Measurements from ENCODE around the gene CC2D2A.

The CC2D2A gene

DNA sequence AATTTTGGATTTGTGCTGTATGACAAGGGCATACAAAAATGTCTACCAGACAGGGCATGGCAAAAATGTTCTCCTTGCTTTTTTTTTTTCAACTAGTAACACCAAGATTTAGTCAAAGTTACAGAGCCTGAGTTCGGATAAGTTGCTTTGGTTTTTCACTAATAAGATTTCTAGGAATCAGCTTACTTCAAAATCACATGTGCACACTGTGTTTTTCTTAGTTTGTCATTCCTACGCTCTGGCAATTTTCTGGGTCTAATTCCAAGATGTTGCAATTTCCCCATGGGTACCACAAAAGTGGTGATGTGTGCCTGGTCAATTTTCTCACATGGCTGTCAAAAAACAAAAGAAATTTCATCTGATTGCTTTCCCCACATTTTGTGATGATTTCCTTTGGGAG is 35.6 kb upstream of the CC2D2A start:
- H3K27ac ChIP-seq (ENCODE audit: insufficient read depth in 1 of 2, low read depth in 1 of 2, low read length in 2 of 2, poor library complexity in 1 of 2, severe bottlenecking in 2 of 2), result no peak overlapping the region
- 92% methylated on average over 2 of the region's 2 CpGs for WGBS (ENCODE audit: insufficient coverage)
- H3K27me3 ChIP-seq (replicated peaks in 2 of 5; ENCODE audit: control insufficient read depth in 4 of 5, insufficient read depth in 5 of 5, low read length in 4 of 5), result no peaks in the 10 kb centered on the region
- no peak for DNase-seq
- H3K4me3 ChIP-seq (ENCODE audit: control insufficient read depth in 1 of 7, extremely low read depth in 1 of 7, insufficient read depth in 4 of 7, low read depth in 2 of 7, low read length in 6 of 7), result no peak overlapping the region
- H3K36me3 ChIP-seq (ENCODE audit: control insufficient read depth in 4 of 4, insufficient read depth in 4 of 4, low read length in 3 of 4), result no peaks in the 10 kb centered on the region
- ChIA-PET CTCF (interaction anchor here (1.3 kb wide), 1 partner anchor 17 kb away, joined by 3 read pairs; no protein-coding TSS in a partner anchor), POLR2A (no interaction called here)
- H3K9me3 ChIP-seq (ENCODE audit: control extremely low read depth in 1 of 5, control insufficient read depth in 4 of 5, insufficient read depth in 2 of 5, low read depth in 1 of 5, low read length in 4 of 5), result no peaks in the 10 kb centered on the region
- peaks cover 0 to 13% (median 7%) of the 10 kb centered on the region in 4 experiments for H3K4me1 ChIP-seq (ENCODE audit: control extremely low read depth in 1 of 4, control insufficient read depth in 4 of 4, insufficient read depth in 4 of 4, low read length in 3 of 4)

GRCh38 chr4:15434676-15435075 is 35.0 kb upstream of the CC2D2A start:
- POLR2A ChIA-PET, result no interaction called here
- WGBS (ENCODE audit: insufficient coverage), result 95% methylated on average over 2 of the region's 2 CpGs
- CTCF ChIA-PET, result interaction anchor here (1.3 kb wide), 1 partner anchor 17 kb away, joined by 3 read pairs; no protein-coding TSS in a partner anchor
- Histone ChIP-seq H3K27me3 (replicated peaks in 2 of 5; ENCODE audit: control insufficient read depth in 4 of 5, insufficient read depth in 5 of 5, low read length in 4 of 5) (no peaks in the 10 kb centered on the region), H3K9me3 (ENCODE audit: control extremely low read depth in 1 of 5, control insufficient read depth in 4 of 5, insufficient read depth in 2 of 5, low read depth in 1 of 5, low read length in 4 of 5) (no peaks in the 10 kb centered on the region), H3K27ac (ENCODE audit: insufficient read depth in 1 of 2, low read depth in 1 of 2, low read length in 2 of 2, poor library complexity in 1 of 2, severe bottlenecking in 2 of 2) (no peak overlapping the region), H3K4me3 (ENCODE audit: control insufficient read depth in 1 of 7, extremely low read depth in 1 of 7, insufficient read depth in 4 of 7, low read depth in 2 of 7, low read length in 6 of 7) (no peak overlapping the region), H3K4me1 (ENCODE audit: control extremely low read depth in 1 of 4, control insufficient read depth in 4 of 4, insufficient read depth in 4 of 4, low read length in 3 of 4) (peaks cover 0 to 13% (median 7%) of the 10 kb centered on the region in 4 experiments), H3K36me3 (ENCODE audit: control insufficient read depth in 4 of 4, insufficient read depth in 4 of 4, low read length in 3 of 4) (no peaks in the 10 kb centered on the region)
- DNase-seq, result no peak

DNA sequence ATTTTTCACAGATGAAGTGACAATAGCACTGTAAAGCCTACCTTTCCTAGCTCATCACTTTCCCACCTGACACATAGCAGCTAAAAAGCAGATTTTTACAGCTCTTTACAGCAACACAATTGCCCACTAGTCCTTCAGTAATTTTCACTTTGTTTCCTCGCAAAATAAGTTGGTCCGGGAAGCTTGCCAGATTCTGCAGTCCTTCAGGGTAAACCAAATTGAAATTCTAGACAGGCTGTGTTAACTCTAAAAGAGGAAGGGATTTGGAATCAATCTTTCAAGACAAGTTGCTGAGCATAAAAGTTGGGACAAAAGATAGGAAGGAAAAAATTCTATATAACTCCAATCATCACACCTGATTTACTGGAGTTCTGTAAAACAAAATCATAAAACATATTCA is 33.2 kb upstream of the CC2D2A start:
- WGBS (ENCODE audit: insufficient coverage), result no CpG with 5 or more reads among the region's 2 CpGs
- DNase-seq, result peak in 2 of 3 donors; percentile 40 to 46
- H3K36me3 ChIP-seq (ENCODE audit: control insufficient read depth in 4 of 4, insufficient read depth in 4 of 4, low read length in 3 of 4), result no peaks in the 10 kb centered on the region
- ChIA-PET POLR2A (no interaction called here), CTCF (interaction anchor here (0.8 to 1.7 kb wide), 2 partner anchors 20 to 21 kb away, joined by 3 to 4 read pairs; no protein-coding TSS in a partner anchor)
- H3K9me3 ChIP-seq (ENCODE audit: control extremely low read depth in 1 of 5, control insufficient read depth in 4 of 5, insufficient read depth in 2 of 5, low read depth in 1 of 5, low read length in 4 of 5), result no peaks in the 10 kb centered on the region
- no peak overlapping the region for H3K4me3 ChIP-seq (ENCODE audit: control insufficient read depth in 1 of 7, extremely low read depth in 1 of 7, insufficient read depth in 4 of 7, low read depth in 2 of 7, low read length in 6 of 7)
- peaks cover 0 to 14% (median 7%) of the 10 kb centered on the region in 4 experiments for H3K4me1 ChIP-seq (ENCODE audit: control extremely low read depth in 1 of 4, control insufficient read depth in 4 of 4, insufficient read depth in 4 of 4, low read length in 3 of 4)
- no peak overlapping the region for H3K27ac ChIP-seq (ENCODE audit: insufficient read depth in 1 of 2, low read depth in 1 of 2, low read length in 2 of 2, poor library complexity in 1 of 2, severe bottlenecking in 2 of 2)
- H3K27me3 ChIP-seq (replicated peaks in 2 of 5; ENCODE audit: control insufficient read depth in 4 of 5, insufficient read depth in 5 of 5, low read length in 4 of 5), result no peaks in the 10 kb centered on the region

GRCh38 chr4:15438939-15439524 is 30.6 kb upstream of the CC2D2A start:
- peaks cover 0 to 3% (median 0%) of the 10 kb centered on the region in 5 experiments for H3K9me3 ChIP-seq (ENCODE audit: control extremely low read depth in 1 of 5, control insufficient read depth in 4 of 5, insufficient read depth in 2 of 5, low read depth in 1 of 5, low read length in 4 of 5)
- POLR2A ChIA-PET, result no interaction called here
- no peaks in the 10 kb centered on the region for H3K36me3 ChIP-seq (ENCODE audit: control insufficient read depth in 4 of 4, insufficient read depth in 4 of 4, low read length in 3 of 4)
- CTCF ChIA-PET, result no interaction called here
- peaks cover 0 to 14% (median 7%) of the 10 kb centered on the region in 4 experiments for H3K4me1 ChIP-seq (ENCODE audit: control extremely low read depth in 1 of 4, control insufficient read depth in 4 of 4, insufficient read depth in 4 of 4, low read length in 3 of 4)
- H3K27ac ChIP-seq (ENCODE audit: insufficient read depth in 1 of 2, low read depth in 1 of 2, low read length in 2 of 2, poor library complexity in 1 of 2, severe bottlenecking in 2 of 2), result no peak overlapping the region
- no peak overlapping the region for H3K4me3 ChIP-seq (ENCODE audit: control insufficient read depth in 1 of 7, extremely low read depth in 1 of 7, insufficient read depth in 4 of 7, low read depth in 2 of 7, low read length in 6 of 7)
- no peaks in the 10 kb centered on the region for H3K27me3 ChIP-seq (replicated peaks in 2 of 5; ENCODE audit: control insufficient read depth in 4 of 5, insufficient read depth in 5 of 5, low read length in 4 of 5)
- DNase-seq, result no peak
- WGBS (ENCODE audit: insufficient coverage), result 100% methylated on average over 1 of the region's 2 CpGs

DNA sequence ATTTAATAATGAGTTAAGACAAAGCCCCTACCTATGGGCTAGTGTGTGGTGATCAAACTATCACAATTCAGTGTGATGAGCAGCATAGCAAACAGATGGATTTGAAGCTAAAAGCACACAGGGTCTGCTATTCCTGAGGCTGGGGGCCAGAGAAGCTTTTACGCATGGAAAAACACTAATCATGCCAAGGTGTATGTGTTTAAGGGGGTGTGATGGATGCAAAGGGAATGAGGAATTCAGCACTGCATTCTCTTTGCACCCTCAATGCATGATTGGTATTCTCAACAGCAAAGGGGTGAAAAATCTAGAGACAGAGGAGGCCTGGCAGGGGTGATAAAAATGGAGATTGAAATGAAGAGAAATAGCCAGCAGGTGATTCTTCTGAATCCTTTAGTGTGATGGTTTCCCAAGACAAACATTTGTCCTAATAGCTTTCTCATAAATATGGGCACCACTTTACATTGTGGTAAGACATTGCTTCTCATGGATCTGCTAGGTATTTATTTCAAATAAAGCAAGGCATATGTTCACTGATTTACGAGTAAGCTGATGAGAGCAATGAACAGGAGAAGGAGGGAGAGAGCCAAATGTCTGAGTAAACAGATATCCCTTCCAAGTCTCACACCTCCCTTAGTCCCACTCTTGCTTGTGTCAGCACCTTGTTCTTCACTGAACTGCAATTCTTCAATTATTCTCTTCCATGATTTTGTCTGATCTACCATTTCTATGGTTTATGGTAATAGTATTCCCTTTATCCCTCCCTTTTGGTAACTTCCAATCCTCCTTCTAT is 26.1 kb upstream of the CC2D2A start:
- Histone ChIP-seq H3K27ac (ENCODE audit: insufficient read depth in 1 of 2, low read depth in 1 of 2, low read length in 2 of 2, poor library complexity in 1 of 2, severe bottlenecking in 2 of 2) (no peak overlapping the region), H3K27me3 (replicated peaks in 2 of 5; ENCODE audit: control insufficient read depth in 4 of 5, insufficient read depth in 5 of 5, low read length in 4 of 5) (no peaks in the 10 kb centered on the region), H3K4me3 (ENCODE audit: control insufficient read depth in 1 of 7, extremely low read depth in 1 of 7, insufficient read depth in 4 of 7, low read depth in 2 of 7, low read length in 6 of 7) (no peak overlapping the region), H3K4me1 (ENCODE audit: control extremely low read depth in 1 of 4, control insufficient read depth in 4 of 4, insufficient read depth in 4 of 4, low read length in 3 of 4) (peaks cover 0 to 11% (median 4%) of the 10 kb centered on the region in 4 experiments), H3K9me3 (ENCODE audit: control extremely low read depth in 1 of 5, control insufficient read depth in 4 of 5, insufficient read depth in 2 of 5, low read depth in 1 of 5, low read length in 4 of 5) (peaks cover 0 to 3% (median 0%) of the 10 kb centered on the region in 5 experiments), H3K36me3 (ENCODE audit: control insufficient read depth in 4 of 4, insufficient read depth in 4 of 4, low read length in 3 of 4) (no peaks in the 10 kb centered on the region)
- no peak for DNase-seq
- CTCF ChIA-PET, result no interaction called here
- 100% methylated on average over 2 of the region's 2 CpGs for WGBS (ENCODE audit: insufficient coverage)
- POLR2A ChIA-PET, result no interaction called here

GRCh38 chr4:15444276-15444675 is 25.4 kb upstream of the CC2D2A start:
- Histone ChIP-seq H3K27ac (ENCODE audit: insufficient read depth in 1 of 2, low read depth in 1 of 2, low read length in 2 of 2, poor library complexity in 1 of 2, severe bottlenecking in 2 of 2) (no peak overlapping the region), H3K4me1 (ENCODE audit: control extremely low read depth in 1 of 4, control insufficient read depth in 4 of 4, insufficient read depth in 4 of 4, low read length in 3 of 4) (peaks cover 0 to 11% (median 4%) of the 10 kb centered on the region in 4 experiments), H3K9me3 (ENCODE audit: control extremely low read depth in 1 of 5, control insufficient read depth in 4 of 5, insufficient read depth in 2 of 5, low read depth in 1 of 5, low read length in 4 of 5) (peaks cover 0 to 3% (median 0%) of the 10 kb centered on the region in 5 experiments), H3K36me3 (ENCODE audit: control insufficient read depth in 4 of 4, insufficient read depth in 4 of 4, low read length in 3 of 4) (no peaks in the 10 kb centered on the region), H3K27me3 (replicated peaks in 2 of 5; ENCODE audit: control insufficient read depth in 4 of 5, insufficient read depth in 5 of 5, low read length in 4 of 5) (no peaks in the 10 kb centered on the region), H3K4me3 (ENCODE audit: control insufficient read depth in 1 of 7, extremely low read depth in 1 of 7, insufficient read depth in 4 of 7, low read depth in 2 of 7, low read length in 6 of 7) (no peak overlapping the region)
- 100% methylated on average over 5 of the region's 7 CpGs for WGBS (ENCODE audit: insufficient coverage)
- DNase-seq, result no peak
- ChIA-PET CTCF (interaction anchor here (1.6 kb wide), 1 partner anchor 14 kb away, joined by 3 read pairs; no protein-coding TSS in a partner anchor), POLR2A (no interaction called here)

Measured in common myeloid progenitor, CD34-positive (primary cell).